HS-27A (cell line): ENCODE results near the gene VAX1.
"Not testable (repeated sequence)": the region's sequence is repeated elsewhere in the genome, so short reads cannot be mapped to it uniquely, and the experiment has no call there.

Source experiments
- DNase-seq: peaks from one replicate; pipeline ENCODE4 v3.0.0-alpha.2; 2012; ENCODE audit warnings: low read depth, missing footprints

VAX1 gene

GRCh38 chr10:117137911-117138642 lies at the start of gene VAX1:
Gene VAX1 (minus strand): TSS chr10:117138270. CDS start chr10:117138056, 214 bp downstream.
- no peak for DNase-seq

- no peak for DNase-seq
These were observed 49.0 kb upstream of the VAX1 start for GRCh38 chr10:117186832-117187615.

GRCh38 chr10:117185817-117186216 lies 47.7 kb upstream of the VAX1 start:
- DNase-seq, result not testable (repeated sequence)

- no peak for DNase-seq
These were observed 46.8 kb upstream of the VAX1 start for GRCh38 chr10:117184821-117185220.

GRCh38 chr10:117184296-117184695 lies 46.2 kb upstream of the VAX1 start:
- DNase-seq, result no peak

- no peak for DNase-seq
These were observed 40.1 kb upstream of the VAX1 start for GRCh38 chr10:117178190-117178589.

GRCh38 chr10:117175901-117176534 lies 37.9 kb upstream of the VAX1 start:
- DNase-seq, result peak; percentile 19

- DNase-seq, result no peak
These were observed 37.3 kb upstream of the VAX1 start for GRCh38 chr10:117175215-117175900.

GRCh38 chr10:117174439-117175214 lies 36.6 kb upstream of the VAX1 start:
- DNase-seq, result peak; percentile 24

GRCh38 chr10:117170244-117170643 lies 32.2 kb upstream of the VAX1 start:
- no peak for DNase-seq

- DNase-seq, result no peak
These were observed 31.4 kb upstream of the VAX1 start for GRCh38 chr10:117169480-117169879.

GRCh38 chr10:117168729-117169128 lies 30.7 kb upstream of the VAX1 start:
- no peak for DNase-seq

- no peak for DNase-seq
These were observed 30.0 kb upstream of the VAX1 start for GRCh38 chr10:117167789-117168674.

- DNase-seq, result no peak
These were observed 29.3 kb upstream of the VAX1 start for GRCh38 chr10:117167346-117167788.

- DNase-seq, result no peak
These were observed 28.6 kb upstream of the VAX1 start for GRCh38 chr10:117166418-117167345.

GRCh38 chr10:117165538-117166417 lies 27.7 kb upstream of the VAX1 start:
- no peak for DNase-seq

- DNase-seq, result no peak
These were observed 26.8 kb upstream of the VAX1 start for GRCh38 chr10:117164592-117165537.
